ENCODE measurements around the gene SLC15A4.

DNA sequence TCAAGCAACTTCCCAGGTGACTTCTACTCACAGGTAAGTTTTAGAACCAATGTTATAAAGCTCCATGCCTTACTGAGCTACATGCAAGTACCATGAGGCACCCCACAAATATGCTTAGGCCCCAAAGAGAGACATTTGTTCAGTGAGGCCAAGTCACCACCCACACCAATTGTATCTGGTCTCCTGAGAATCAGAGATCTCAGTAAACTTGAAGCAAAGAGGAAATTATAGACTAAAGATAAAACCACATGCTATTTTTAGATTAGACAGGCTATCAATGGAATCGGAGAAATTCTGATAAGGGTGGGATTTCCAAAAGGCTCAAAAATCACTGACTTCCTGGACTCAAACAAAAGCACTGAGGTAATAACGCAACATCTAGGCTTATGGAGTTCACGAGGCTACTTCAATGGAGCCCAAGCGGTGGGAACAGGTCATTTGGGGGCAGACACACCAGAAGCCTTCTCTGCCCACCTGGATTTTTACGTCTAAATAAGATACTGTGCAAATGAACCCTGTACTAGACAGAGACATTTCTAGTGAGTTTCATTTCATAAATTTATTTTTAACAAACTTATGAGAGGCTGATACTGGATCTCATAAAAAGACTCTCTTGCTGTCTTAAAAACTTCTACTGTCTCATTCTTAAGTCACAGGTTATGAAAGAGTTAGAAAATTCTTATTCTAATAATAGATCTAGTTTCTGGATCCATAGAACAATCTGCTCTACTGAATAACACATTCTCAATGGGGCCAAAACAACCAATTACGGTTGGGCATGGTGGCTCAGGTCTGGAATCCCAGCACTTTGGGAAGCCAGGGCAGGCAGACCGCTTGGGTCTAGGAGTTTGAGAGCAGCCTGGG is 7.7 kb downstream of the SLC15A4 start:
- TF ChIP-seq, protein P1, sequence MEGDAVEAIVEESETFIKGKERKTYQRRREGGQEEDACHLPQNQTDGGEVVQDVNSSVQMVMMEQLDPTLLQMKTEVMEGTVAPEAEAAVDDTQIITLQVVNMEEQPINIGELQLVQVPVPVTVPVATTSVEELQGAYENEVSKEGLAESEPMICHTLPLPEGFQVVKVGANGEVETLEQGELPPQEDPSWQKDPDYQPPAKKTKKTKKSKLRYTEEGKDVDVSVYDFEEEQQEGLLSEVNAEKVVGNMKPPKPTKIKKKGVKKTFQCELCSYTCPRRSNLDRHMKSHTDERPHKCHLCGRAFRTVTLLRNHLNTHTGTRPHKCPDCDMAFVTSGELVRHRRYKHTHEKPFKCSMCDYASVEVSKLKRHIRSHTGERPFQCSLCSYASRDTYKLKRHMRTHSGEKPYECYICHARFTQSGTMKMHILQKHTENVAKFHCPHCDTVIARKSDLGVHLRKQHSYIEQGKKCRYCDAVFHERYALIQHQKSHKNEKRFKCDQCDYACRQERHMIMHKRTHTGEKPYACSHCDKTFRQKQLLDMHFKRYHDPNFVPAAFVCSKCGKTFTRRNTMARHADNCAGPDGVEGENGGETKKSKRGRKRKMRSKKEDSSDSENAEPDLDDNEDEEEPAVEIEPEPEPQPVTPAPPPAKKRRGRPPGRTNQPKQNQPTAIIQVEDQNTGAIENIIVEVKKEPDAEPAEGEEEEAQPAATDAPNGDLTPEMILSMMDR (IDR thresholded peaks at IDR 0.05): no peak
- TF ChIP-seq POLR2A (IDR thresholded peaks at IDR 0.05): no peak
- no peak for TF ChIP-seq POLR2AphosphoS5 (IDR thresholded peaks at IDR 0.05)
- no peak for TF ChIP-seq EP300 (IDR thresholded peaks at IDR 0.05)

Data from gastroesophageal sphincter (tissue), 3 donors.